A549 (cell line): ENCODE measurements around the gene EPN1. TPM values are rescaled to one million over a fixed set of nuclear protein-coding genes. Genes with fewer than 3 reads are reported as not detected.

Source experiments
- ATAC-seq, 2 experiments: fragments of 200-7000 bp in 1 of 2; fragments of >200 bp in 1 of 2; cut with Nextera tagmentation in 1 of 2; cut with Tn5 transposase in 1 of 2; 3 replicates each; pipeline versions ENCODE4 v1.8.0 to v1.9.1; 2018 to 2020; ENCODE audit warnings: mild to moderate bottlenecking in 1 of 2, moderate library complexity in 1 of 2
- CTCF ChIA-PET: fragments of 300-600 bp; sonication (Branson Sonifier 250); formaldehyde crosslinking; extraction: SDS; loops from one replicate; lab custom pipeline; 2021; ENCODE audit warnings: antibody characterized with exemption, inconsistent platforms; lab: Yijun Ruan, JAX
- POLR2A ChIA-PET: fragments of 350-600 bp; formaldehyde crosslinking; extraction: SDS; loops from one replicate; lab custom pipeline; 2021; ENCODE audit warnings: antibody characterized with exemption, inconsistent platforms; lab: Yijun Ruan, JAX
- DNase-seq, 2 experiments: peaks; one replicate each; pipeline versions ENCODE4 v3.0.0 to v3.0.0-alpha.2; 2011 to 2016; ENCODE audit warnings: low read depth in 1 of 2, low spot score in 1 of 2
- FAIRE-seq: peaks from 2 replicates; lab custom pipeline; 2011; peaks lifted over from hg19 to GRCh38; lab: Jason Lieb, UNC
- H3K27ac ChIP-seq, 2 experiments: fragments of >200 bp; sonication (Bioruptor Twin); formaldehyde crosslinking; 3 replicates each; pipeline ENCODE4 v1.5.1; 2016 to 2017
- H3K4me1 ChIP-seq: fragments of >200 bp; sonication (Bioruptor Twin); formaldehyde crosslinking; 3 replicates; pipeline ENCODE4 v1.6.1; 2016
- H3K4me2 ChIP-seq: fragments of >200 bp; sonication (Bioruptor Twin); formaldehyde crosslinking; 3 replicates; pipeline ENCODE4 v1.6.1; 2016
- H3K4me3 ChIP-seq: fragments of >200 bp; sonication (Bioruptor Twin); formaldehyde crosslinking; 3 replicates; pipeline ENCODE4 v1.5.1; 2016
- H3K9me3 ChIP-seq: fragments of >200 bp; sonication (Bioruptor Twin); formaldehyde crosslinking; 3 replicates; pipeline ENCODE4 v1.6.1; 2016
- BHLHE40 ChIP-seq: IDR thresholded peaks from 2 replicates; pipeline ENCODE4 v1.6.1; 2012; ENCODE audit warnings: low read depth, low read length, inconsistent platforms
- CBX2 ChIP-seq: fragments of 200-600 bp; sonication (generic); IDR thresholded peaks from 2 replicates; pipeline ENCODE4 v1.6.1; 2016; ENCODE audit warnings: low read depth, mild to moderate bottlenecking, borderline replicate concordance
- EHF ChIP-seq: fragments of 250-450 bp; sonication (Bioruptor Pico); IDR thresholded peaks from 2 replicates; pipeline ENCODE4 v1.5.0; 2020; ENCODE audit warnings: mild to moderate bottlenecking
- FOSL2 ChIP-seq, 2 experiments: fragments of 450-650 bp in 1 of 2; fragments of >200 bp in 1 of 2; sonication (Bioruptor Twin) in 1 of 2; formaldehyde crosslinking; IDR thresholded peaks; 2 replicates each; pipeline versions ENCODE4 v1.5.0 to v1.6.1; 2016 to 2020; ENCODE audit warnings: mild to moderate bottlenecking in 1 of 2, moderate library complexity in 1 of 2
- HDAC2 ChIP-seq: fragments of 200-600 bp; sonication (generic); IDR thresholded peaks from 2 replicates; pipeline ENCODE4 v1.6.1; 2016
- HOXB13 ChIP-seq: fragments of 250-450 bp; sonication (Bioruptor Pico); IDR thresholded peaks from 2 replicates; pipeline ENCODE4 v1.5.0; 2020; ENCODE audit warnings: low read depth, mild to moderate bottlenecking, moderate library complexity
- HOXB5 ChIP-seq: fragments of 250-450 bp; sonication (Bioruptor Pico); IDR thresholded peaks from 2 replicates; pipeline ENCODE4 v1.5.0; 2020; ENCODE audit warnings: mild to moderate bottlenecking, moderate library complexity
- KDM1A ChIP-seq: fragments of 200-600 bp; sonication (generic); IDR thresholded peaks from 2 replicates; pipeline ENCODE4 v1.6.1; 2016; ENCODE audit warnings: low read depth, mild to moderate bottlenecking
- MAZ ChIP-seq: fragments of 150-350 bp; IDR thresholded peaks from 2 replicates; pipeline ENCODE4 v1.6.1; 2014; ENCODE audit warnings: antibody characterized with exemption, low read depth, low read length, borderline replicate concordance
- NFE2L2 ChIP-seq: fragments of 150-350 bp; conservative IDR thresholded peaks from 2 replicates; pipeline ENCODE4 v1.6.1; 2014; ENCODE audit warnings: low read length
- NPAS2 ChIP-seq: fragments of 250-450 bp; sonication (Bioruptor Pico); IDR thresholded peaks from 2 replicates; pipeline ENCODE4 v1.8.0; 2022; ENCODE audit warnings: mild to moderate bottlenecking, moderate library complexity, borderline replicate concordance
- NR3C1 ChIP-seq: fragments of >200 bp; sonication (Bioruptor Twin); formaldehyde crosslinking; IDR thresholded peaks from 3 replicates; pipeline ENCODE4 v1.6.1; 2017
- RFX5 ChIP-seq: fragments of 450-650 bp; IDR thresholded peaks from 2 replicates; pipeline ENCODE4 v1.7.1; 2014; ENCODE audit warnings: antibody characterized with exemption, mild to moderate bottlenecking, moderate library complexity
- RNF2 ChIP-seq: fragments of 200-600 bp; sonication (generic); IDR thresholded peaks from 2 replicates; pipeline ENCODE4 v1.6.1; 2016; ENCODE audit warnings: low read depth, mild to moderate bottlenecking, antibody characterized with exemption, moderate library complexity, borderline replicate concordance
- TP53 ChIP-seq: fragments of 250-450 bp; sonication (Bioruptor Pico); IDR thresholded peaks from 2 replicates; pipeline ENCODE4 v1.5.0; 2021; ENCODE audit warnings: mild to moderate bottlenecking, moderate library complexity
- ZFP36 ChIP-seq: fragments of 450-650 bp; IDR thresholded peaks from 2 replicates; pipeline ENCODE4 v1.6.1; 2014; ENCODE audit warnings: borderline replicate concordance; ENCODE audit not compliant: partially characterized antibody
- ZNF302 ChIP-seq: fragments of 250-450 bp; sonication (Bioruptor Pico); IDR thresholded peaks from 2 replicates; pipeline ENCODE4 v1.9.0; 2021; ENCODE audit warnings: inconsistent platforms, mild to moderate bottlenecking, moderate library complexity
- WGBS: methylation state at CpG from one replicate; pipeline ENCODE4 v1.1.6; 2017; ENCODE audit errors: missing lambda C conversion rate; 5-methylcytosine and 5-hydroxymethylcytosine counted together
- polyA plus RNA-seq, 4 experiments: library from polyadenylated mRNA; depleted of rRNA in 3 of 4; stranded (reverse); fragments of >200 nt; fragmentation: RNase III in 1 of 4; extraction: RNeasy Plus Mini Kit Qiagen cat#74134 plus additional on column Dnase treatment in 1 of 4; gene quantifications; 2 replicates in 3 of 4; 3 replicates in 1 of 4; pipeline ENCODE4 v1.2.3, GENCODE V29; 2011 to 2017
- TF ChIP-seq, protein P1 (sequence below): fragments of 200-600 bp; sonication (generic); IDR thresholded peaks from 2 replicates; pipeline ENCODE4 v1.6.1; 2016; ENCODE audit warnings: antibody characterized with exemption, mild to moderate bottlenecking, moderate library complexity
- TF ChIP-seq, protein P2 (sequence below): fragments of 250-450 bp; sonication (Bioruptor Pico); IDR thresholded peaks from 2 replicates; pipeline ENCODE4 v1.5.0; 2021; ENCODE audit warnings: mild to moderate bottlenecking, moderate library complexity, borderline replicate concordance
- TF ChIP-seq, protein P3 (sequence below): fragments of >200 bp; sonication (Bioruptor Twin); formaldehyde crosslinking; IDR thresholded peaks from 2 replicates; pipeline ENCODE4 v1.6.1; 2016
- TF ChIP-seq, protein P4 (sequence below): fragments of 150-350 bp; IDR thresholded peaks from 2 replicates; pipeline ENCODE4 v1.6.1; 2014; ENCODE audit warnings: low read depth, mild to moderate bottlenecking, low read length
- TF ChIP-seq, protein P5 (sequence below): fragments of 450-650 bp; IDR thresholded peaks from 2 replicates; pipeline ENCODE4 v1.6.1; 2014; ENCODE audit warnings: antibody characterized with exemption
- TF ChIP-seq, protein P6 (sequence below): IDR thresholded peaks from 2 replicates; pipeline ENCODE4 v1.6.1; 2012
- TF ChIP-seq, protein P7 (sequence below): IDR thresholded peaks from 2 replicates; pipeline ENCODE4 v1.6.1; 2012

EPN1 gene
- polyA plus RNA-seq, 2 of the 4 experiments (the other 2 are of a cell fraction): 43.7 to 139 TPM

DNA sequence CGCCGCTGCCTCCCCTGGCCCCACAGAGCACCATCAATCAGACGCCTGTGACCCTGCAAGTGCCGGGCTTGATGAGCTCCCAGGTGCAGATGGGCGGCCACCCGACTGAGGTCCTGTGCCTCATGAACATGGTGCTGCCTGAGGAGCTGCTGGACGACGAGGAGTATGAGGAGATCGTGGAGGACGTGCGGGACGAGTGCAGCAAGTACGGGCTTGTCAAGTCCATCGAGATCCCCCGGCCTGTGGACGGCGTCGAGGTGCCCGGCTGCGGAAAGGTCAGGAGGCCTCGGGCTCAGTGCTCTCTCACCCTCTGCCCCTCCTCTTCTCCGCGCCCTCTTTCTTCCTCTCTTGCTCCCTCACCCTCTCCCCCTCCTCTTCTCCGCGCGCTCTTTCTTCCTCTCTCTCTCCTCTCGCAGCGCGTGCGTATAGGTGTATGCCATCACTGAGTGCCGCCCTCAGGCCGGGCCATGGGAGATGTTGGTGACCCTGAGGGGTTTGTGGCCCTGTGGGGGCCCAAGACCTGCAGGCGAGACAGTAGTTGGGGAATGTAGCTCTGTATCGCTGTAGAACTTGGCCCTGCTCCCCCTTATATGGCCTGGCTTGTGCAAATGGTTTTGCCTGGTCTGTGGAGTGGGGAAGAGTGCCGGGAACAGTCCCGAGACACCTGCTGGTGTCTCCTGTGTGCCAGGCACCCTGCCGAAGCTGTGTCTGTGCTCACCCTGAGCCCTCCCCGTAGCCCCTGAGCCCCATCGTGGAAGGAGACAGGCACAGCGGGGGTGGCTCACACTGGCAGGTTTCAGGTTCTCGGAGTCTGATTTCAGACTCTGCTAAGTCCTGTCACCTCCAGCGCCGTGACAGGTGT, 5.4 kb upstream of the EPN1 start (continued):
- TF ChIP-seq, protein P1, sequence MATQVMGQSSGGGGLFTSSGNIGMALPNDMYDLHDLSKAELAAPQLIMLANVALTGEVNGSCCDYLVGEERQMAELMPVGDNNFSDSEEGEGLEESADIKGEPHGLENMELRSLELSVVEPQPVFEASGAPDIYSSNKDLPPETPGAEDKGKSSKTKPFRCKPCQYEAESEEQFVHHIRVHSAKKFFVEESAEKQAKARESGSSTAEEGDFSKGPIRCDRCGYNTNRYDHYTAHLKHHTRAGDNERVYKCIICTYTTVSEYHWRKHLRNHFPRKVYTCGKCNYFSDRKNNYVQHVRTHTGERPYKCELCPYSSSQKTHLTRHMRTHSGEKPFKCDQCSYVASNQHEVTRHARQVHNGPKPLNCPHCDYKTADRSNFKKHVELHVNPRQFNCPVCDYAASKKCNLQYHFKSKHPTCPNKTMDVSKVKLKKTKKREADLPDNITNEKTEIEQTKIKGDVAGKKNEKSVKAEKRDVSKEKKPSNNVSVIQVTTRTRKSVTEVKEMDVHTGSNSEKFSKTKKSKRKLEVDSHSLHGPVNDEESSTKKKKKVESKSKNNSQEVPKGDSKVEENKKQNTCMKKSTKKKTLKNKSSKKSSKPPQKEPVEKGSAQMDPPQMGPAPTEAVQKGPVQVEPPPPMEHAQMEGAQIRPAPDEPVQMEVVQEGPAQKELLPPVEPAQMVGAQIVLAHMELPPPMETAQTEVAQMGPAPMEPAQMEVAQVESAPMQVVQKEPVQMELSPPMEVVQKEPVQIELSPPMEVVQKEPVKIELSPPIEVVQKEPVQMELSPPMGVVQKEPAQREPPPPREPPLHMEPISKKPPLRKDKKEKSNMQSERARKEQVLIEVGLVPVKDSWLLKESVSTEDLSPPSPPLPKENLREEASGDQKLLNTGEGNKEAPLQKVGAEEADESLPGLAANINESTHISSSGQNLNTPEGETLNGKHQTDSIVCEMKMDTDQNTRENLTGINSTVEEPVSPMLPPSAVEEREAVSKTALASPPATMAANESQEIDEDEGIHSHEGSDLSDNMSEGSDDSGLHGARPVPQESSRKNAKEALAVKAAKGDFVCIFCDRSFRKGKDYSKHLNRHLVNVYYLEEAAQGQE: no peak
- TF ChIP-seq KDM1A (no peak), TP53 (CRISPR knock-in tag) (no peak), BHLHE40 (no peak), HOXB5 (no peak), ZNF302 (CRISPR knock-in tag) (no peak), NPAS2 (CRISPR knock-in tag) (no peak), HOXB13 (CRISPR knock-in tag) (no peak)
- TF ChIP-seq, protein P2, sequence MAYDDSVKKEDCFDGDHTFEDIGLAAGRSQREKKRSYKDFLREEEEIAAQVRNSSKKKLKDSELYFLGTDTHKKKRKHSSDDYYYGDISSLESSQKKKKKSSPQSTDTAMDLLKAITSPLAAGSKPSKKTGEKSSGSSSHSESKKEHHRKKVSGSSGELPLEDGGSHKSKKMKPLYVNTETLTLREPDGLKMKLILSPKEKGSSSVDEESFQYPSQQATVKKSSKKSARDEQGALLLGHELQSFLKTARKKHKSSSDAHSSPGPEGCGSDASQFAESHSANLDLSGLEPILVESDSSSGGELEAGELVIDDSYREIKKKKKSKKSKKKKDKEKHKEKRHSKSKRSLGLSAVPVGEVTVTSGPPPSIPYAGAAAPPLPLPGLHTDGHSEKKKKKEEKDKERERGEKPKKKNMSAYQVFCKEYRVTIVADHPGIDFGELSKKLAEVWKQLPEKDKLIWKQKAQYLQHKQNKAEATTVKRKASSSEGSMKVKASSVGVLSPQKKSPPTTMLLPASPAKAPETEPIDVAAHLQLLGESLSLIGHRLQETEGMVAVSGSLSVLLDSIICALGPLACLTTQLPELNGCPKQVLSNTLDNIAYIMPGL: no peak
- TF ChIP-seq, protein P3, sequence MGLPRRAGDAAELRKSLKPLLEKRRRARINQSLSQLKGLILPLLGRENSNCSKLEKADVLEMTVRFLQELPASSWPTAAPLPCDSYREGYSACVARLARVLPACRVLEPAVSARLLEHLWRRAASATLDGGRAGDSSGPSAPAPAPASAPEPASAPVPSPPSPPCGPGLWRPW: no peak
- TF ChIP-seq, protein P4, sequence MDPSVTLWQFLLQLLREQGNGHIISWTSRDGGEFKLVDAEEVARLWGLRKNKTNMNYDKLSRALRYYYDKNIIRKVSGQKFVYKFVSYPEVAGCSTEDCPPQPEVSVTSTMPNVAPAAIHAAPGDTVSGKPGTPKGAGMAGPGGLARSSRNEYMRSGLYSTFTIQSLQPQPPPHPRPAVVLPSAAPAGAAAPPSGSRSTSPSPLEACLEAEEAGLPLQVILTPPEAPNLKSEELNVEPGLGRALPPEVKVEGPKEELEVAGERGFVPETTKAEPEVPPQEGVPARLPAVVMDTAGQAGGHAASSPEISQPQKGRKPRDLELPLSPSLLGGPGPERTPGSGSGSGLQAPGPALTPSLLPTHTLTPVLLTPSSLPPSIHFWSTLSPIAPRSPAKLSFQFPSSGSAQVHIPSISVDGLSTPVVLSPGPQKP: no peak
- TF ChIP-seq, protein P5, sequence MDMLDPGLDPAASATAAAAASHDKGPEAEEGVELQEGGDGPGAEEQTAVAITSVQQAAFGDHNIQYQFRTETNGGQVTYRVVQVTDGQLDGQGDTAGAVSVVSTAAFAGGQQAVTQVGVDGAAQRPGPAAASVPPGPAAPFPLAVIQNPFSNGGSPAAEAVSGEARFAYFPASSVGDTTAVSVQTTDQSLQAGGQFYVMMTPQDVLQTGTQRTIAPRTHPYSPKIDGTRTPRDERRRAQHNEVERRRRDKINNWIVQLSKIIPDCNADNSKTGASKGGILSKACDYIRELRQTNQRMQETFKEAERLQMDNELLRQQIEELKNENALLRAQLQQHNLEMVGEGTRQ: no peak

DNA sequence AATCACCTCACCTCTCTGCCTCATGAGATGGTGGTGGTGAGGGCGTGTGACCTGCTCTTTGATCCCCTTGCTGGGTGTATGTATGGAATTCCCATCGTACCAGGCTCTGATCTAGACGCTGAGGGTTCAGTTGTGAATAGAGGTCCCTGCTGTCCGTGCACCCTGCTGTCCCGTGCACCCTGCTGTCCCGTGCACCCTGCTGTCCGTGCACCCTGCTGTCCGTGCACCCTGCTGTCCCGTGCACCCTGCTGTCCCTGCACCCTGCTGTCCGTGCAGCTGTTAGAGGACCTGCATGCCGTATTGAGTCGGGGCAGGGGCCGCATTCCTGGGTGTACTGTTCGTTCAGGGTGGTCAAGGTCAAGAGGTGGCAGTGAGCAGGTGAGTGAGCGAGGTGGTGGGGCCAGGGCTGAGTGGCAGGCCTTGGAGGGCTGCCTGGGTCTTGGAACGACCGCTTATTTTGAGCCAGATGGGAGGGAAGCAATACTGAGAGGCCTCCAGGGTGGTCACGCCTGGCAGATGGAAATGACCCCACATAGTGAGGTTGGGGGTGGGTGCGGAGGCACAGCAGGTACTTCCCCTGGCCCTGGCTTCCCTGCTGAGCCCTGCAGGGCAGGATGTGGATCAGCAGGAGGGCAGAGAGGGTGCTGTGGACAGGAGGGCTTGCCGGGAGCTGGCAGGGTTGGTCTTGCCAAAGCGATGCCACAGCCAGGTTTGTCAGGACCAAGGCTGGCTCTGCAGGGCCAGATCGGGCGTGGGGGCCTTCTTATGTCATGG, 4.6 kb upstream of the EPN1 start:
- POLR2A ChIA-PET: interaction anchor here (0.6 to 1.6 kb wide), 2 partner anchors 16 to 644 kb away, joined by 5 to 31 read pairs; partner anchors contain the start of genes U2AF2 and ZSCAN5A
- Histone ChIP-seq H3K4me1 (peaks cover 51% of the 10 kb centered on the region), H3K4me2 (peak overlapping the region; percentile 22; the same call in 1 of the 3 replicates), H3K9me3 (no peaks in the 10 kb centered on the region), H3K4me3 (no peak overlapping the region), H3K27ac (peak overlapping the region in 1 of 2 experiments; percentile 42; a peak in 1 of 6 replicates)
- TF ChIP-seq RNF2 (no peak), CBX2 (no peak), KDM1A (no peak), NFE2L2 (no peak), HDAC2 (0 out of 2 replicates have a peak, but pooled peaks have one; percentile 30), RFX5 (no peak), FOSL2 (IDR thresholded peaks at IDR 0.05) (no peak), FOSL2 (CRISPR knock-in tag; IDR thresholded peaks at IDR 0.05) (no peak), EHF (CRISPR knock-in tag) (no peak), NR3C1 (no peak), ZFP36 (no peak), HOXB5 (no peak), MAZ (no peak)
- TF ChIP-seq, protein P6, sequence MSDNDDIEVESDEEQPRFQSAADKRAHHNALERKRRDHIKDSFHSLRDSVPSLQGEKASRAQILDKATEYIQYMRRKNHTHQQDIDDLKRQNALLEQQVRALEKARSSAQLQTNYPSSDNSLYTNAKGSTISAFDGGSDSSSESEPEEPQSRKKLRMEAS: peak; percentile 50
- TF ChIP-seq, protein P5: no peak
- TF ChIP-seq, protein P7, sequence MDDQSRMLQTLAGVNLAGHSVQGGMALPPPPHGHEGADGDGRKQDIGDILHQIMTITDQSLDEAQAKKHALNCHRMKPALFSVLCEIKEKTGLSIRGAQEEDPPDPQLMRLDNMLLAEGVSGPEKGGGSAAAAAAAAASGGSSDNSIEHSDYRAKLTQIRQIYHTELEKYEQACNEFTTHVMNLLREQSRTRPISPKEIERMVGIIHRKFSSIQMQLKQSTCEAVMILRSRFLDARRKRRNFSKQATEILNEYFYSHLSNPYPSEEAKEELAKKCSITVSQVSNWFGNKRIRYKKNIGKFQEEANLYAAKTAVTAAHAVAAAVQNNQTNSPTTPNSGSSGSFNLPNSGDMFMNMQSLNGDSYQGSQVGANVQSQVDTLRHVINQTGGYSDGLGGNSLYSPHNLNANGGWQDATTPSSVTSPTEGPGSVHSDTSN: peak; percentile 82
- WGBS: 50% methylated on average over 23 of the region's 23 CpGs
- CTCF ChIA-PET: interaction anchor here (1.0 to 10.0 kb wide), 9 partner anchors 7 to 38 kb away, joined by 3 to 97 read pairs (median 11); partner anchors contain the start of genes CCDC106 and U2AF2
- ATAC-seq (peak; percentile 62 to 71), FAIRE-seq (peak; percentile 98), DNase-seq (peak in 1 of 2 experiments; percentile 82)
